HepG2 (cell line): ENCODE data around the gene JADE3. TPM values are rescaled to one million over a fixed set of nuclear protein-coding genes. Genes with fewer than 3 reads are reported as not detected.

Experiments used
- FOSL2 ChIP-seq: sonication (generic); formaldehyde crosslinking; IDR thresholded peaks from 2 replicates; pipeline ENCODE4 v1.4.0; 2020; ENCODE audit warnings: missing genetic modification reagents
- FOXA3 ChIP-seq: IDR thresholded peaks from 2 replicates; pipeline ENCODE4 v1.6.1; 2016; ENCODE audit warnings: missing genetic modification reagents, missing compliant biosample characterization
- GLI4 ChIP-seq: sonication (generic); formaldehyde crosslinking; IDR thresholded peaks from 2 replicates; pipeline ENCODE4 v1.5.1; 2020; ENCODE audit warnings: missing genetic modification reagents, mild to moderate bottlenecking, moderate library complexity, borderline replicate concordance
- ISL2 ChIP-seq: sonication (generic); formaldehyde crosslinking; IDR thresholded peaks from 2 replicates; pipeline ENCODE4 v1.5.0; 2020; ENCODE audit warnings: missing genetic modification reagents
- KAT7 ChIP-seq: IDR thresholded peaks from 2 replicates; pipeline ENCODE4 v1.6.1; 2018; ENCODE audit warnings: borderline replicate concordance, missing compliant biosample characterization
- KAT8 ChIP-seq: IDR thresholded peaks from 2 replicates; pipeline ENCODE4 v1.6.1; 2016; ENCODE audit warnings: missing genetic modification reagents, missing compliant biosample characterization
- KDM6A ChIP-seq: IDR thresholded peaks from 2 replicates; pipeline ENCODE4 v1.6.1; 2016; ENCODE audit warnings: low read depth
- MAFG ChIP-seq: sonication (generic); formaldehyde crosslinking; IDR thresholded peaks from 2 replicates; pipeline ENCODE4 v1.5.1; 2020; ENCODE audit warnings: mild to moderate bottlenecking, missing genetic modification reagents
- MTF1 ChIP-seq: sonication (generic); formaldehyde crosslinking; IDR thresholded peaks from 2 replicates; pipeline ENCODE4 v1.5.0; 2020; ENCODE audit warnings: missing genetic modification reagents
- NCOA2 ChIP-seq: sonication (generic); formaldehyde crosslinking; IDR thresholded peaks from 2 replicates; pipeline ENCODE4 v1.8.0; 2022; ENCODE audit warnings: inconsistent platforms
- NR2F6 ChIP-seq, 2 experiments: IDR thresholded peaks; 2 replicates each; pipeline ENCODE4 v1.6.1; 2016; ENCODE audit warnings: antibody characterized with exemption in 1 of 2, mild to moderate bottlenecking in 1 of 2
- SNRNP70 ChIP-seq: fragments of 200-400 bp; formaldehyde crosslinking; IDR thresholded peaks from 2 replicates; pipeline ENCODE4 v1.6.1; 2017; ENCODE audit warnings: mild to moderate bottlenecking, low read depth, low read length, moderate library complexity
- SOX13 ChIP-seq, 3 experiments: fragments of 450-650 bp in 1 of 3; sonication (generic) in 1 of 3; formaldehyde crosslinking in 1 of 3; IDR thresholded peaks in 2 of 3; conservative IDR thresholded peaks in 1 of 3; 2 replicates each; pipeline versions ENCODE4 v1.5.0 to v1.6.1; 2016 to 2020; ENCODE audit warnings: antibody characterized with exemption in 1 of 3, mild to moderate bottlenecking in 1 of 3, missing compliant biosample characterization in 1 of 3, missing genetic modification reagents in 1 of 3, moderate library complexity in 1 of 3
- SRSF1 ChIP-seq: fragments of 200-400 bp; formaldehyde crosslinking; optimal IDR thresholded peaks from 2 replicates; pipeline ENCODE3; 2017; ENCODE audit warnings: mild to moderate bottlenecking, low read depth, low read length, moderate library complexity
- TBX3 ChIP-seq: fragments of 450-650 bp; IDR thresholded peaks from 2 replicates; pipeline ENCODE4 v1.6.1; 2017; ENCODE audit warnings: antibody characterized with exemption, mild to moderate bottlenecking, inconsistent platforms, borderline replicate concordance
- U2AF1 ChIP-seq: fragments of 200-400 bp; formaldehyde crosslinking; optimal IDR thresholded peaks from 2 replicates; pipeline ENCODE3; 2017; ENCODE audit warnings: mild to moderate bottlenecking, low read depth, low read length
- ZNF234 ChIP-seq: sonication (generic); formaldehyde crosslinking; conservative IDR thresholded peaks from 2 replicates; pipeline ENCODE4 v1.5.1; 2020; ENCODE audit warnings: mild to moderate bottlenecking, missing genetic modification reagents
- ZNF331 ChIP-seq: sonication (generic); formaldehyde crosslinking; IDR thresholded peaks from 2 replicates; pipeline ENCODE4 v1.4.0; 2020; ENCODE audit warnings: missing genetic modification reagents
- ZNF33B ChIP-seq: sonication (generic); formaldehyde crosslinking; IDR thresholded peaks from 2 replicates; pipeline ENCODE4 v1.5.1; 2020; ENCODE audit warnings: mild to moderate bottlenecking, missing genetic modification reagents
- polyA plus RNA-seq, 8 experiments: library from polyadenylated mRNA; depleted of rRNA in 3 of 8; stranded (reverse) in 7 of 8; unstranded in 1 of 8; fragments of >200 nt; fragmentation: Illumina TruSeq in 4 of 8; extraction: Trizol in 4 of 8; gene quantifications; 2 replicates each; pipeline versions ENCODE4 v1.2.1 to v1.2.3, GENCODE V29; 2011 to 2016; ENCODE audit warnings: low read depth in 4 of 8, missing spikeins in 1 of 8, mixed read lengths in 1 of 8; ENCODE audit not compliant: insufficient read depth in 1 of 8
- total RNA-seq, 5 experiments: library from RNA; depleted of rRNA; stranded (reverse); fragments of >200 nt; fragmentation: Illumina TruSeq; extraction: Trizol; gene quantifications; 2 replicates each; pipeline ENCODE4 v1.2.3, GENCODE V29; 2016; ENCODE audit warnings: low read depth in 1 of 5
- TF ChIP-seq, protein P1 (sequence below), 2 experiments: sonication (generic) in 1 of 2; formaldehyde crosslinking in 1 of 2; IDR thresholded peaks; 2 replicates each; pipeline versions ENCODE4 v1.5.1 to v1.6.1; 2011 to 2020; ENCODE audit warnings: borderline replicate concordance in 1 of 2, low read depth in 1 of 2, low read length in 1 of 2, mild to moderate bottlenecking in 1 of 2, missing genetic modification reagents in 1 of 2, moderate library complexity in 1 of 2
- TF ChIP-seq, protein P2 (sequence below): sonication (generic); formaldehyde crosslinking; conservative IDR thresholded peaks from 2 replicates; pipeline ENCODE4 v1.4.0; 2020; ENCODE audit warnings: mild to moderate bottlenecking, missing genetic modification reagents, moderate library complexity
- TF ChIP-seq, protein P3 (sequence below): sonication (generic); formaldehyde crosslinking; IDR thresholded peaks from 2 replicates; pipeline ENCODE4 v1.4.0; 2020; ENCODE audit warnings: missing genetic modification reagents, borderline replicate concordance

JADE3 gene
- total and polyA plus RNA-seq, 2 of the 13 experiments (the other 11 are each of a cell fraction or from before 2014, with no cell fraction given) = 7.7 to 7.8 TPM

DNA sequence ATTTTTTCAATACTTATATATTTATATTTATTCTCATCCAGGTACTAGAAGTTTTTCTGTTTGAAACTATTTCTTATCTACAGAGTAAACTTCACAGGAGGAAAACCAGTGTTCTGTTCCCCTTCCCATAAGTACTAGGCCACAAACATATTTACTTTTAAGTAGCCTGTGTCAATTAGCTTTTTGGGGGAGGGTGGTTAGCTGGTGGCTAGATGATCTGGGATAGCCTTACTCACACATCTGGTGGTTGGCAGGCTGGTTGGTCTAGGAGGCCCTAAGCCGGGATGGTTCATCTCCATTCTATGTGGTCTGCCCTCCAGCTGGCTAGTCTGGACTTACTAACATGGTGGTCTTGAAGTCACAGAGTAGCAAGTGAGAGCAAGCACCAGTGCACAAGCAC, 6.2 kb downstream of the JADE3 start (continued):
- TF ChIP-seq, protein P1, sequence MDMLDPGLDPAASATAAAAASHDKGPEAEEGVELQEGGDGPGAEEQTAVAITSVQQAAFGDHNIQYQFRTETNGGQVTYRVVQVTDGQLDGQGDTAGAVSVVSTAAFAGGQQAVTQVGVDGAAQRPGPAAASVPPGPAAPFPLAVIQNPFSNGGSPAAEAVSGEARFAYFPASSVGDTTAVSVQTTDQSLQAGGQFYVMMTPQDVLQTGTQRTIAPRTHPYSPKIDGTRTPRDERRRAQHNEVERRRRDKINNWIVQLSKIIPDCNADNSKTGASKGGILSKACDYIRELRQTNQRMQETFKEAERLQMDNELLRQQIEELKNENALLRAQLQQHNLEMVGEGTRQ (IDR thresholded peaks at IDR 0.05; ENCODE audit: low read depth, low read length) = no peak
- TF ChIP-seq, protein P1 (CRISPR knock-in tag; IDR thresholded peaks at IDR 0.05; ENCODE audit: borderline replicate concordance) = no peak
- TF ChIP-seq U2AF1 (no peak), KDM6A (CRISPR knock-in tag) (peak; percentile 42; the same call in 1 of the 2 replicates), SOX13 (IDR thresholded peaks at IDR 0.05) (no peak), SOX13 (CRISPR knock-in tag; conservative IDR thresholded peaks at IDR 0.05 in 1 of 2, IDR thresholded peaks at IDR 0.05 in 1 of 2) (peak in 1 of 2 experiments; percentile 70; a peak in 2 of 4 replicates), GLI4 (CRISPR knock-in tag) (no peak), ZNF33B (CRISPR knock-in tag) (no peak), KAT8 (CRISPR knock-in tag) (0 out of 2 replicates have a peak, but pooled peaks have one; percentile 15), MTF1 (CRISPR knock-in tag) (no peak), FOSL2 (peak; percentile 33; the same call in 1 of the 2 replicates), ISL2 (CRISPR knock-in tag) (peak; percentile 48; the same call in 1 of the 2 replicates), TBX3 (peak; percentile 34; the same call in 1 of the 2 replicates), MAFG (CRISPR knock-in tag) (no peak), SNRNP70 (no peak), ZNF331 (CRISPR knock-in tag) (0 out of 2 replicates have a peak, but pooled peaks have one; percentile 23), ZNF234 (CRISPR knock-in tag) (no peak), NR2F6 (IDR thresholded peaks at IDR 0.05) (peak; percentile 50; the same call in 1 of the 2 replicates), NR2F6 (CRISPR knock-in tag; IDR thresholded peaks at IDR 0.05) (no peak), KAT7 (CRISPR knock-in tag) (no peak), FOXA3 (CRISPR knock-in tag) (peak; percentile 93), NCOA2 (peak; percentile 64), SRSF1 (no peak)
- TF ChIP-seq, protein P2, sequence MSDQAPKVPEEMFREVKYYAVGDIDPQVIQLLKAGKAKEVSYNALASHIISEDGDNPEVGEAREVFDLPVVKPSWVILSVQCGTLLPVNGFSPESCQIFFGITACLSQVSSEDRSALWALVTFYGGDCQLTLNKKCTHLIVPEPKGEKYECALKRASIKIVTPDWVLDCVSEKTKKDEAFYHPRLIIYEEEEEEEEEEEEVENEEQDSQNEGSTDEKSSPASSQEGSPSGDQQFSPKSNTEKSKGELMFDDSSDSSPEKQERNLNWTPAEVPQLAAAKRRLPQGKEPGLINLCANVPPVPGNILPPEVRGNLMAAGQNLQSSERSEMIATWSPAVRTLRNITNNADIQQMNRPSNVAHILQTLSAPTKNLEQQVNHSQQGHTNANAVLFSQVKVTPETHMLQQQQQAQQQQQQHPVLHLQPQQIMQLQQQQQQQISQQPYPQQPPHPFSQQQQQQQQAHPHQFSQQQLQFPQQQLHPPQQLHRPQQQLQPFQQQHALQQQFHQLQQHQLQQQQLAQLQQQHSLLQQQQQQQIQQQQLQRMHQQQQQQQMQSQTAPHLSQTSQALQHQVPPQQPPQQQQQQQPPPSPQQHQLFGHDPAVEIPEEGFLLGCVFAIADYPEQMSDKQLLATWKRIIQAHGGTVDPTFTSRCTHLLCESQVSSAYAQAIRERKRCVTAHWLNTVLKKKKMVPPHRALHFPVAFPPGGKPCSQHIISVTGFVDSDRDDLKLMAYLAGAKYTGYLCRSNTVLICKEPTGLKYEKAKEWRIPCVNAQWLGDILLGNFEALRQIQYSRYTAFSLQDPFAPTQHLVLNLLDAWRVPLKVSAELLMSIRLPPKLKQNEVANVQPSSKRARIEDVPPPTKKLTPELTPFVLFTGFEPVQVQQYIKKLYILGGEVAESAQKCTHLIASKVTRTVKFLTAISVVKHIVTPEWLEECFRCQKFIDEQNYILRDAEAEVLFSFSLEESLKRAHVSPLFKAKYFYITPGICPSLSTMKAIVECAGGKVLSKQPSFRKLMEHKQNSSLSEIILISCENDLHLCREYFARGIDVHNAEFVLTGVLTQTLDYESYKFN (CRISPR knock-in tag) = peak; percentile 74
- TF ChIP-seq, protein P3, sequence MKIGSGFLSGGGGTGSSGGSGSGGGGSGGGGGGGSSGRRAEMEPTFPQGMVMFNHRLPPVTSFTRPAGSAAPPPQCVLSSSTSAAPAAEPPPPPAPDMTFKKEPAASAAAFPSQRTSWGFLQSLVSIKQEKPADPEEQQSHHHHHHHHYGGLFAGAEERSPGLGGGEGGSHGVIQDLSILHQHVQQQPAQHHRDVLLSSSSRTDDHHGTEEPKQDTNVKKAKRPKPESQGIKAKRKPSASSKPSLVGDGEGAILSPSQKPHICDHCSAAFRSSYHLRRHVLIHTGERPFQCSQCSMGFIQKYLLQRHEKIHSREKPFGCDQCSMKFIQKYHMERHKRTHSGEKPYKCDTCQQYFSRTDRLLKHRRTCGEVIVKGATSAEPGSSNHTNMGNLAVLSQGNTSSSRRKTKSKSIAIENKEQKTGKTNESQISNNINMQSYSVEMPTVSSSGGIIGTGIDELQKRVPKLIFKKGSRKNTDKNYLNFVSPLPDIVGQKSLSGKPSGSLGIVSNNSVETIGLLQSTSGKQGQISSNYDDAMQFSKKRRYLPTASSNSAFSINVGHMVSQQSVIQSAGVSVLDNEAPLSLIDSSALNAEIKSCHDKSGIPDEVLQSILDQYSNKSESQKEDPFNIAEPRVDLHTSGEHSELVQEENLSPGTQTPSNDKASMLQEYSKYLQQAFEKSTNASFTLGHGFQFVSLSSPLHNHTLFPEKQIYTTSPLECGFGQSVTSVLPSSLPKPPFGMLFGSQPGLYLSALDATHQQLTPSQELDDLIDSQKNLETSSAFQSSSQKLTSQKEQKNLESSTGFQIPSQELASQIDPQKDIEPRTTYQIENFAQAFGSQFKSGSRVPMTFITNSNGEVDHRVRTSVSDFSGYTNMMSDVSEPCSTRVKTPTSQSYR (CRISPR knock-in tag) = peak; percentile 99
